ENCODE measurements around the gene UFC1.

GRCh38 chr1:161192476-161193465, 39.0 kb downstream of the UFC1 start:
- 0 out of 2 replicates have a peak, but pooled peaks have one; percentile 52 for TF ChIP-seq MAZ (IDR thresholded peaks at IDR 0.05; ENCODE audit: borderline replicate concordance, low read depth, low read length)
- TF ChIP-seq MAZ (CRISPR knock-in tag; IDR thresholded peaks at IDR 0.05; ENCODE audit: low read depth): 0 out of 2 replicates have a peak, but pooled peaks have one; percentile 27
- TF ChIP-seq ZNF670 (CRISPR knock-in tag; IDR thresholded peaks at IDR 0.05; ENCODE audit: borderline replicate concordance): no peak
- TF ChIP-seq ZBTB21 (CRISPR knock-in tag; IDR thresholded peaks at IDR 0.05): no peak
- no peak for TF ChIP-seq ATF3 (CRISPR knock-in tag; IDR thresholded peaks at IDR 0.05)
- no peak for TF ChIP-seq DZIP1 (CRISPR knock-in tag; IDR thresholded peaks at IDR 0.05)
- no peak for TF ChIP-seq IRF2 (CRISPR knock-in tag; IDR thresholded peaks at IDR 0.05)
- TF ChIP-seq KLF9 (CRISPR knock-in tag; IDR thresholded peaks at IDR 0.05; ENCODE audit: low read depth): no peak

Measured in HepG2 (cell line).